H1 (cell line): ENCODE results near the gene ZCWPW2. TPM values are rescaled to one million over a fixed set of nuclear protein-coding genes. Genes with fewer than 3 reads are reported as not detected.

Source experiments
- ASH2L ChIP-seq: fragments of 200-600, 300-600 bp; sonication (generic); IDR thresholded peaks from one replicate; pipeline ENCODE4 v1.7.1; 2017; ENCODE audit warnings: low read length
- JUND ChIP-seq: IDR thresholded peaks from 2 replicates; pipeline ENCODE4 v1.6.1; 2011; ENCODE audit warnings: mild to moderate bottlenecking, improper control_type of control experiment, low read length
- SAP30 ChIP-seq: fragments of 300-600 bp; sonication (generic); IDR thresholded peaks from 2 replicates; pipeline ENCODE4 v1.7.1; 2012; ENCODE audit warnings: low read length, moderate library complexity, mild to moderate bottlenecking, inconsistent platforms; ENCODE audit not compliant: insufficient read depth, insufficient replicate concordance
- SP1 ChIP-seq: IDR thresholded peaks from 2 replicates; pipeline ENCODE4 v1.6.1; 2011; ENCODE audit warnings: low read depth, low read length
- SRF ChIP-seq: IDR thresholded peaks from 2 replicates; pipeline ENCODE4 v1.6.1; 2011; ENCODE audit warnings: mild to moderate bottlenecking, low read depth, low read length, moderate library complexity
- ZNF274 ChIP-seq: IDR thresholded peaks from 2 replicates; pipeline ENCODE4 v1.7.0; 2012; ENCODE audit warnings: low read length, borderline replicate concordance; ENCODE audit errors: extremely low read depth
- polyA plus RNA-seq, 7 experiments: library from polyadenylated mRNA; depleted of rRNA in 3 of 7; stranded (reverse) in 5 of 7; unstranded in 2 of 7; fragments of >200 nt in 5 of 7; fragments of 200-250 nt in 2 of 7; gene quantifications; 1 replicate in 5 of 7; 2 replicates in 1 of 7; 4 replicates in 1 of 7; pipeline versions ENCODE4 v1.2.1 to v1.2.3, GENCODE V29; 2011 to 2013; ENCODE audit warnings: missing spikeins in 2 of 7, mixed read lengths in 2 of 7
- total RNA-seq: library from RNA; stranded (reverse); fragmentation: NEBNext Ultra II Directional; extraction: Animal tissue kit (Norgen Biotek cat#: 25700); gene quantifications from 2 replicates; pipeline ENCODE4 v1.2.1, GENCODE V29; 2021
- TF ChIP-seq, protein P1 (sequence below): IDR thresholded peaks from 2 replicates; pipeline ENCODE4 v1.6.1; 2011; ENCODE audit warnings: low read length, improper control_type of control experiment

ZCWPW2 gene
- total and polyA plus RNA-seq, 2 of the 8 experiments (the other 6 are each of a cell fraction or from before 2014, with no cell fraction given): 0.11 to 0.39 TPM

DNA sequence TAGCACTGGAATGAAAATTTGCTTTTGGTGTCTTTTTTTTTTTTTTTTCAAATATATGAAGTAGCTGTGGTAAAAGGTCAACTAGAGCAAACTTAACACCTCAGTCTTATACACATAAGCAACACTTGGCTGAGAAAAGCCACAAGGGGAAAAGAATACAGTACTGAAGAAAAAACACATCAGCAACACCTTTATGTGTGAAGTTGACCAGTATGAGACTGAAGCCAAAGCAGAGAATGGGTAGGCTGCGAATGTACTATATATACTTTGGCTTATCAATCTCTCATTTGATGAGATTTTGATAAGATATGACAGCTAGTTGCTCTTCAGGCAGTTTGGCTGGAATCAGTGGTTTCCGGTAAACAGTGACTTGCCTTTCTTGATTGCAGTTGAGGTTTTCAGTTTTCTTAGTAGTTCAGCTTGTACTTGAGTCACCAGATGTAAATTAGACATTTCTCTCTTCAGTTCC, 22.0 kb upstream of the ZCWPW2 start (continued):
- TF ChIP-seq, protein P1, sequence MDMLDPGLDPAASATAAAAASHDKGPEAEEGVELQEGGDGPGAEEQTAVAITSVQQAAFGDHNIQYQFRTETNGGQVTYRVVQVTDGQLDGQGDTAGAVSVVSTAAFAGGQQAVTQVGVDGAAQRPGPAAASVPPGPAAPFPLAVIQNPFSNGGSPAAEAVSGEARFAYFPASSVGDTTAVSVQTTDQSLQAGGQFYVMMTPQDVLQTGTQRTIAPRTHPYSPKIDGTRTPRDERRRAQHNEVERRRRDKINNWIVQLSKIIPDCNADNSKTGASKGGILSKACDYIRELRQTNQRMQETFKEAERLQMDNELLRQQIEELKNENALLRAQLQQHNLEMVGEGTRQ: no peak
- TF ChIP-seq SAP30 (no peak), SP1 (no peak), SRF (no peak), ZNF274 (no peak), ASH2L (no peak), JUND (no peak)
